OCI-LY1 (cell line): Measurements from ENCODE around the gene PRAMEF7.
"Not testable (repeated sequence)": the region's sequence is repeated elsewhere in the genome, so short reads cannot be mapped to it uniquely, and the experiment has no call there.

Source experiments
- CTCF ChIP-seq: fragments of 200-600 bp; sonication (generic), shearing (Covaris generic); IDR thresholded peaks from 2 replicates; pipeline ENCODE4 v1.5.1; 2017; ENCODE audit warnings: mild to moderate bottlenecking, antibody characterized with exemption, low read length, moderate library complexity, mixed read lengths
- EZH2 ChIP-seq: fragments of 200-600 bp; sonication (generic), shearing (Covaris generic); IDR thresholded peaks from 2 replicates; pipeline ENCODE4 v1.8.0; 2017; ENCODE audit warnings: borderline replicate concordance, mixed run types, mild to moderate bottlenecking, antibody characterized with exemption, low read length, moderate library complexity, mixed read lengths

DNA sequence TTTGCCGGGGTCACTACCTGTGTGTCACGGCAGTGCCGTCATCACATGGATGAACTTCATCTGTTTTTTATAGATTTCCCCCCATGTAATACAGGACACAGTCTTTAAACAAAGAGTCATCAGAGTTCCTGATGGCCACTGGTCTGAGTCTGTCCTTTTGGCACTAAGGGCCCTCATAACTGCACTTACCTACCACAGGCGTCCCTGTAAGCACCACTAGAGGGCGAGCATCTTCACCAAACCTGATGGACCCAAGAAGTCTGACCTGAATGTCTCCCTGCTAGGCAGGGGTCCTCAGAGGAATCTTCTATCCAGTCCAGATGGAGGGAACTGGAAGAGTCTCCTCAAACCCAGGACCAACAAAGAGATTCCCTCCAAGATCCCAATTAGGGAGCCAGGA is 8.0 kb downstream of the PRAMEF7 start:
- not testable (repeated sequence) for TF ChIP-seq CTCF, EZH2
